ENCODE results near the gene PEX16. TPM values are rescaled to one million over a fixed set of nuclear protein-coding genes. Genes with fewer than 3 reads are reported as not detected.
"Not testable (repeated sequence)": the region's sequence is repeated elsewhere in the genome, so short reads cannot be mapped to it uniquely, and the experiment has no call there.

The PEX16 gene
- total RNA-seq, 1 experiment from 2014 or later, result 28.1 TPM

DNA sequence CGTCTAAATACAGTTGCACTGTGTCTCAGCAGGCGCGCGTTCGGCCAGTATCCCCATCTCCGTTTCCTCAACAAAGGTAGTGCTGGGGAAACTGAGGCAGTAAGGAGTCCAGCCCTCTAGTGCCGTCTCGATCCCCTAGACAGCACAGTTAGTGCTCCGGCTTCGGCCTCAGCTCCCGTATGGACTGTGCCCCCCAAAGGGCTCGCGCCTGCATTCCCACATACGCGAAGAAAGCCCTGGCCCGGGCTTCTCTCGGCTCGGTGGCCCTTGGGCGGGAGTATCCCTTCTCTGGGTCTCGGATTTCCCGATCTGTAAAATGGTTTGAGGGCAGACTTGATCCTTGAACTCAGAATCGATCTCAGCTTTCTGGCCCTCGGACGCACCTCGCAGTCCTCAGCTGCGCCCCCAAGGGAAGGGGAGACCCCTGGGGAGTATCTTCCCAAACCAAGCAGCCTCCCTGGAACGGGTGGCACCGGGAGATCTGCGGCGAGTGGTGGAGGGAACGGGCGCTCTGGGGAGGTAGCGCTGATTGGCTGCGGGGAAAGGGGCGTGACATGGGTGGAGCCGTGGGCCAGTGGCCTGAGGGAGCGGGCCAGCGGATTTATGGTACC, 759 bp upstream of the PEX16 start:
- DNase-seq (ENCODE audit: low read depth), result peak; percentile 53

DNA sequence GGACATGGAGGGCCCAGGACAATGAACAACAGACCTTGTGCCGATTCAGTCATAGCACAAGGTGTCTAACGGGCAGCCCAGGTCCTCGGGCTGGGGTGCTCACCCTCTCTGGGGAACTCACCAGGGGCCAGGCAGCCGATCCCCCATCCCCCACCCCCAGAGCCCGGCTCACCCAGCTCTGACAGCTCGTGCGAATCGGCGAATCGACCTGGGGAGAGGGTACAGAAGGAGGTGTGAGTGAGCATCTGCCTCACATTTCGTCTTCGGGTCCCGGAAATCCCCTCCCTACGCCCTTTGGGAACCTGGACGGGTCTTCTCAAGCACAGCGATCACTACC, 423 bp downstream of the PEX16 start:
- DNase-seq (ENCODE audit: low read depth), result no peak

DNA sequence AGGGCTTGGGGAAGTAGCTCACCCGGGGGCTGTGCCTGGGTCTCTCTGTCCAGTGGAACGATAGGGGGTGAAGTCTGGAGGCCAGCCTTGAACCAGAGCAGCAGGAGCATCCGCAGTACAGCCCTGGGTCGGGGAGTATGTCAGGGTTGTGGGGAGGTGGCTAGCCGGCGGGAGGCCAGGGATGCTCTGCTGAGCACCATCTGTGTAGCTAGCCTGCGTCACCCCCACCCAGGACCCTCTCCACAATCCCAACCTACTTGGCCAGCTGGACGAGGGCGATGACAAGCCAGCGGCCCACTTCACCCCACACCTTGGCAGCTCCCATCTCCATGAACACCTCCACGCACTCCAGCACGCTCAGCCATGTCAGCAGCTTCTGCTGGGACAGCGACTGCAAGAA, 2.2 kb downstream of the PEX16 start:
- DNase-seq (ENCODE audit: low read depth), result no peak

DNA sequence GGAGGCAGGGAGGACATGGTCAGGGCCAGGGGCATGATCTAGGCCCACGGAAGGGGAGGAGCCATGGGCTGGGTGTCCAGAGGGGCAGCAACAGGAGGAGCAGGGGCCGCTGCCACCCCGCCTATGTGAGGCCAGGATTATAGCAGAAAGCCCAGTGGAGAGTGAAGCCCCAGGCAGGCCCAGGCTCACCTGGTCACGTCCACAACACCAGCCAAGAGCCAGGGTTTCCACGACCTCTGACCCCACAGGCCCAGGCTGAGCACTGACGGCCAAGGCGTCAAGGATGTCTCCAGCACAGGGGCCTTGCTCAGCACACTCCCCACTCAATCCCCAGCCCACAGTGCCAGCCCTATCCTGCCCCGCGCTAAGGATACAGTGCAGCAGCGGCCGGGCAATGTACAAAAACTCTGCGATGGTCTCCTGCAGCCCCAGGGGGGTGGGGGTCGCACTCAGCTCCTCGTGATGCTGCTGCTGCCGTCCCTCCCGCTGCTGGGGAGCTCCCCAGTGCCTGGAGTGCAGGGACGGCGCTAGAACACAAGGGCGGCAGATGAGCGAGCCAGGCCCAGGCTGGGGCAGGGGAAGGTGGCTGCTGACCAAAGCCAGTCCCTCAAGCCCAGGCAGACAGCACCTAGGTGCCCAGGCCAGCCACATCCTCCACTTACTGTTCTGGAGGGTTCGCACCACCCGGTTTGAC, 3.6 kb downstream of the PEX16 start:
- DNase-seq (ENCODE audit: low read depth), result no peak

DNA sequence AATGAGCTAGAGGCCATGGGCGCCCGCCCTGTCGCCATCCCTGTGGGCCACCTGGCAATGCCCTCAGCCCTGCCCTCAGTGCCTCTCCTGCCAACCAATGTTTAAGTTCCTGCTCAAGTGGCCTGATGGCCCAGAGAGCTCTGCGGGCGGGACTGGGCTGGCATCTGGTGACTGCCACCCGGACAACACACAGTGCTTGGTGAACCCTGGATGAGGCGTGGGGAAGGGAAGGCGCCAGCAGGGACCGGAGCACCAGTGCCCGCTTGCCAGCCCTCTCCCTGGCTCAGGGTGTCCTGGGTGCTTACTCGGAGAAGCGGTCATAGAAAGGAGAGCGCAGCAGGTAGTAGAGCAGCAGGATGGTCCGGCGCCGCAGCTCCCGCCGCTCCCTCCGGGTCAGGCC, 4.2 kb downstream of the PEX16 start:
- no peak for DNase-seq (ENCODE audit: low read depth)

DNA sequence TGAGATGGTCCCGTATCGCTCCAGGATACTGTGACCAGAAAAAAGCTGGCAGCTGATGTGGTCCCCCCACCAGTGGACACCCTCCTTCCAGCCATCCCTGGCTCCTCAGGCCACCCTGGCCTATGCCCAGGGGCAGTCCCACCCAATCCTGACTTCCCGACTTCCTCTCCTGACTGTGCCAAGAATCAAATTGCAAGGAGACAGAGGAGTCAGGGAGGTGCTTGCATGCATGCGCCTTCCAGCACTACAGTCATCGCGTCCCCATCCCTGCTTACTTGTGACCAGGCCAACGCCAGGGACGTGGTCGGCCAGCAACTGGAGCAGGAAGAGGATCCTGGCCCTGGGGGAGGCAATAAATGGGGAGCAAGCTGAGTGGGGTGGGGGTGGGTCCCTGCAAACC, 7.1 kb downstream of the PEX16 start:
- no peak for DNase-seq (ENCODE audit: low read depth)

DNA sequence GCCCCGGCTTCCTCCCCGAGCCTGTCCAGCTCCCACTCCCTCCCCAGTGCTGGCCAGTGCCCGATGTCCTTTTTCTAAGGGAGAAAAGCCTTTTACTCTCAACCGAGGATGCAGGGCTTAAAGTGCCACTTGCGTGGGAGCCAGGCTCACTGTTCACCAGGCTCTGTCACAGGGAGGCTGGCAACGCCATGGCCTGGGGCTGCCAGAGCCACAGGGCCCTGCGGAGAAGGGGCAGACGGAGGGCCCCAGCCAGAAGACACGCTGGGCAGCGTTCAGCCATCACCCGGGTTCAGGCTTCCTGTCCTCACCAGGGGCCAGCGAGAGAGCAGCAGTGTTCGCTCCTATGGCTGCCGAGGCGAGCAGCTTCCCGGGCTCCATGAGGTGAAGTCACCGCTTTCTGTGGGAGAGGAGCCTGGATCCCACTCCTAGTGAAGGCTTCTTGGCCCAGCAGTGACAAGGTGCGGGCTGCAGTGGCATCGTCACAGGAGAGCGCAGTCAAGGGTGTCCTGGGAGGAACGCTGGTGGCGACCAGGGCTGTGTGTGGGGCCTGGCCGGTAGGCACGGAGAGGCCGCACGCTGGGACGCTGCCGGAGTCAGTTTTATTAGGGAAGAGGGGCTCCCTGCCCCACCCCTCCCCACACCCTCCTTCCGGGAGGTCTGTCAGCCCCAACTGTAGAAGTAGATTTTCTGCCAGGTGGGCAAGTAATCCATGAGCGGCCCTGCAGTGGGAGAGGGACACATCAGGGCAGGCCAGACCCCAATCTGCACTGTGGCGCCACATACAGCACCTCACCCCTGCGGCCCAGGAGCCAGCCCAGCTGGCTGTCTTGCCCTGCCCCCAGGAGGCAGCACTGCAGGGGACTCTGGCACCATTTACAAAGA, 7.8 kb downstream of the PEX16 start:
- no peak for DNase-seq (ENCODE audit: low read depth)

DNA sequence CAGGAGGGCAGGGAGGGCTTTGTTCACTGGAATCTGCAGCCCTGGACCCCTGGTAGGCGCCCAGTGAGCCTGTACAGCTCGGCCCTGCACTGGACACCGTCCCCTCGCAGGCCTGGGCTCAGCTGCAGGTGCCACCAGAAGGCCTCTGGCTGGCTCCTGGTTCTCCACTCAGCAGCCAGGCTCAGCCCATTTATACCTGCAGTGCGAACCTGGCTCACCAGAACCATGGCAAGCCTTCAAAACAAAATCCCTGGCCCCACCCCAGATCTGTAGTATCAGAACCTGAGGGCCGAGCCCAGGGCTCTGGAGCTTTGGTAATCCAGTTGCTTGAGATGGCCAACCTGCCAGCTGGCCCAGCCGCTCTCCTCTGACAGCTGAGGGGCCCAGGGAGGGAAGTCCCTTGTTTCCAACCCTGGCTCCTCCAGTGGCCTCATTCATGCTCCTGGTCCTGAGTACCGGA, 9.7 kb downstream of the PEX16 start:
- DNase-seq (ENCODE audit: low read depth), result no peak

DNA sequence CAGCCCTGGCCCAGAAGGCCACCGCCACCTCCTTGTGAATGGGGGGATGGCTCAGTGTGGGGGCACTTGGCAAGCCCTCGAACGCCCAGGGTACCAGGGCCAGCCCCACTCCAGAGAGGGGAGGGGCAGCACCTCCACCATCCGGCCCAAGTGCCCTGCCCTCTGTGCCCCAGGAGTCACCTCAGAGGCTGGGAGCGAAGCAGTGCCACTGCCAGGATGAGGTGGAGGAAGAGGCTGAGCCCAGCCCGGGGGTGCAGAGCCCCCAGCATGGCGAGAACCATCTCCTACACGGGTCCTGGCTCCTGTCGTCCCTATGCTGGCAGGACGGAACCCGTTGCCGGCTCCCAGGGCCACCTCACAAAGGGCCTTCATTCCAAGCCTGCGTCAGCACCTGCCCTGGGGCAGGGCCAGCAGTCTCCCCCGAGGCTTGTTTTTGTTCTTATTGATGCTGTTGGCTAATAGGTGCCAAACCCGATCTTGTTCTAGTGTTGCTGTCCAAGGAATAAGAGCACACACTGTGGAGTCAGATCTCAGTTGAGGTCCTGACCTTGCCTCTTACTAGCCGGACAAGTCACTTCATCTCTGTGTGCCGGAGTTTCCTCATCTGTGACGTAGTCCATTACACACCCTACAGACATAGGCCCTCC, 10.6 kb downstream of the PEX16 start, which contains the start of gene FREY1:
TSS of gene FREY1 (minus strand) at position 307 of the 647 bp plus-strand sequence. CDS start at position 281, 26 bp downstream.
- DNase-seq (ENCODE audit: low read depth), result no peak

DNA sequence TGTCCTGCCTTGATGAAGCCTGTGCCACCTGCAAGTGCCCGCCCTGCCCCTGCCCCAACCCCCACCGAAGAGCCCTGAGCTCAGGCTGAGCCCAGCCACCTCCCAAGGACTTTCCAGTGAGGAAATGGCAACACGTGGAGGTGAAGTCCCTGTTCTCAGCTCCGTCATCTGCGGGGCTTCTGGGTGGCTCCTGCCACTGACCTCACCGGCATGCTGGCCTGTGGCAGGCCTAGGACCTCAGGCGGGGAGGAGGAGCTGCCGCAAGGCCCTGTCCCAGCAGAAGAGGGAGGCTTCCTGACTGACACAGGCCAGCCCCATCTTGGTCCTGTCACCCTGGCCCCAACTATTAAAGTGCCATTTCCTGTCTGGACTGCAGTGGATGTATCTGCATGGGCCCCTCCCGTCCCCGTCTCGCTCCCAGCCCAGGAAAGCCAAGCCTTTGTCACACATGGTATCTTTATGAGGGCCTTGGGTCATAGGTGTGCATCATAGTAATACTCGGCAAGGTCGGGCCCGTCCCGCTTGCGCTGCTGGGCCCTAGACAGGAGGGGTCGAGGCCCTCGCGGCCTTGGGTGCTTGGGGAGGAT, 11.5 kb downstream of the PEX16 start:
- DNase-seq (ENCODE audit: low read depth), result no peak

DNA sequence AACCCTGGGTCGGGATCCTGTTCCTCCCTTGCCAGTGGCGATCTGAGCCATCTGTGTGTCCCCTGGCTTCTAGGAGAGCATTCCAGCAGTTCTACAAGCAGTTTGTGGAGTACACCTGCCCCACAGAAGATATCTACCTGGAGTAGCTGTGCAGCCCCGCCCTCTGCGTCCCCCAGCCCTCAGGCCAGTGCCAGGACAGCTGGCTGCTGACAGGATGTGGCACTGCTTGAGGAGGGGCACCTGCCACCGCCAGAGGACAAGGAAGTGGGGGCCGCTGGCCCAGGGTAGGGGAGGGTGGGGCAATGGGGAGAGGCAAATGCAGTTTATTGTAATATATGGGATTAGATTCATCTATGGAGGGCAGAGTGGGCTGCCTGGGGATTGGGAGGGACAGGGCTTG, 12.1 kb downstream of the PEX16 start:
- not testable (repeated sequence) for DNase-seq (ENCODE audit: low read depth)

DNA sequence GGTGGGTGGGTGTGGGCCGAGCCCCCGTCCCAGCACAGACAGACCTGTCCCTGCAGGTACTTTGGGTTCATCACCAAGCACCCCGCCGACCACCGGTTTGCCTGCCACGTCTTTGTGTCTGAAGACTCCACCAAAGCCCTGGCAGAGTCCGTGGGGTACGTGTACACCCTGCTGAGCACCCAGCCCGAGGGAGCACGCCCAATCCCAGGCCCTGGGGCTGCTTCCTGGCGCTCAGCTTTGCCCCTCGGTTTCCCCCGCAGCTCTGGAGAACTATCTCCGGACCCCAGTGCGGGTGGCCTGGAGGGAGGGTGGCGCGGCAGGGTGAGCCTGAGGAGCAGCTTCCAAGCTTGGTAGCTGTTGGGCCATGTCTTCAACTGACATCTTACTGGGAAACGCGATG, 12.6 kb downstream of the PEX16 start:
- DNase-seq (ENCODE audit: low read depth), result no peak

DNA sequence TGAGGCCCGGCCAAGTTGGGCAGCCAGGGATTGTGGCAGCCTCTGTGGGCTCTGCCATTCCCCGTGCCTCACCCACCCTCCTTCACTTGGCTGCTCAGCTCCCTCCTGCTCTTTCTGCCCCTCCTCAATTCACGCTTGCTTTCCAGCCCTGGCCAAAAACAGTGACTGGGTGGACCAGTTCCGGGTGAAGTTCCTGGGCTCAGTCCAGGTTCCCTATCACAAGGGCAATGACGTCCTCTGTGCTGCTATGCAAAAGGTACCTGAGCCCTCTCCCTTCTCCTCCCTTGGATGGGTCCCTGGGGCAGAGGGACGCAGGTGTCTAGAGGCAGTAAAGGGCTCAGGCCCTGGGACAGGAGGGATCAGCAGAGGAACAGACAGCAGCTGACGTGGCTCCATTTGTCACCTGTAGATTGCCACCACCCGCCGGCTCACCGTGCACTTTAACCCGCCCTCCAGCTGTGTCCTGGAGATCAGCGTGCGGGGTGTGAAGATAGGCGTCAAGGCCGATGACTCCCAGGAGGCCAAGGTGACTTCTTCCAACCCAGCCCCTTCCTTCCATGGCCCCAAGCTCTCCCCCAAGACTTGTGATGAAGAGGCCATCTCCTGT, 13.3 kb downstream of the PEX16 start:
- DNase-seq (ENCODE audit: low read depth), result no peak

DNA sequence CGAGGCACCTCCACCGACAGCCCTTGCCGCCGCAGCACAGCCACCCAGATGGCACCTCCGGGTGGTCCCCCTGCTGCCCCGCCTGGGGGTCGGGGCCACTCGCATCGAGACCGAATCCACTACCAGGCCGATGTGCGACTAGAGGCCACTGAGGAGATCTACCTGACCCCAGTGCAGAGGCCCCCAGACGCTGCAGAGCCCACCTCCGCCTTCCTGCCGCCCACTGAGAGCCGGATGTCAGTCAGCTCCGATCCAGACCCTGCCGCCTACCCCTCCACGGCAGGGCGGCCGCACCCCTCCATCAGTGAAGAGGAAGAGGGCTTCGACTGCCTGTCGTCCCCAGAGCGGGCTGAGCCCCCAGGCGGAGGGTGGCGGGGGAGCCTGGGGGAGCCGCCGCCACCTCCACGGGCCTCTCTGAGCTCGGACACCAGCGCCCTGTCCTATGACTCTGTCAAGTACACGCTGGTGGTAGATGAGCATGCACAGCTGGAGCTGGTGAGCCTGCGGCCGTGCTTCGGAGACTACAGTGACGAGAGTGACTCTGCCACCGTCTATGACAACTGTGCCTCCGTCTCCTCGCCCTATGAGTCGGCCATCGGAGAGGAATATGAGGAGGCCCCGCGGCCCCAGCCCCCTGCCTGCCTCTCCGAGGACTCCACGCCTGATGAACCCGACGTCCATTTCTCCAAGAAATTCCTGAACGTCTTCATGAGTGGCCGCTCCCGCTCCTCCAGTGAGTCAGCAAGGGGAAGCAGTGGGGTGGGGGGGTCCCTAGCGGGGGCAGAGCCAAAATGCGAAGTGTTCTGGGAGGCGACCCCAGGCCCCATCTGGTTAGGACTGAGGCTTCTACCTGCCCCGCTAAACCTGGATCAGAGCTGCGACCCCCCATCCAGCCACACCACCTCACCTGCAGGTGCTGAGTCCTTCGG, 15.0 kb downstream of the PEX16 start:
- no peak for DNase-seq (ENCODE audit: low read depth)

DNA sequence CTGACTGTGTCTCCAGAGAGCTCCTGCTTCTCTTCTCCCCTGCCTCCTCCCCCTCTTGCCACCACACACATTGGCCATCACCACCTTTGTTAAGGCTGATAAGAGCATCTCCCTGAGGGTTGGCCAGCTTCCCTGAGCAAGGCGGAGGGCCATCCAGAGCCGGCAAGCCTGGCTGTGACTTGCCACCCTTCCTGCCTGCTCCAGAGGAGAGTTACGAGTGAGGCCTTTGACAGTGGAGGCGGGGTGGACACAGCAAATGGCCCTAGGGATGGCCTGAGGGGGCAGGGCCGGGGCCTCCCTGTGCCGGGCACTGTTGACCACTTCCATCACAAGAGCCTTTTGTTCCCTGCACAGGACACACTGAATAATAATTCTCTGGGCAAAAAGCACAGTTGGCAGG, 16.1 kb downstream of the PEX16 start:
- no peak for DNase-seq (ENCODE audit: low read depth)

DNA sequence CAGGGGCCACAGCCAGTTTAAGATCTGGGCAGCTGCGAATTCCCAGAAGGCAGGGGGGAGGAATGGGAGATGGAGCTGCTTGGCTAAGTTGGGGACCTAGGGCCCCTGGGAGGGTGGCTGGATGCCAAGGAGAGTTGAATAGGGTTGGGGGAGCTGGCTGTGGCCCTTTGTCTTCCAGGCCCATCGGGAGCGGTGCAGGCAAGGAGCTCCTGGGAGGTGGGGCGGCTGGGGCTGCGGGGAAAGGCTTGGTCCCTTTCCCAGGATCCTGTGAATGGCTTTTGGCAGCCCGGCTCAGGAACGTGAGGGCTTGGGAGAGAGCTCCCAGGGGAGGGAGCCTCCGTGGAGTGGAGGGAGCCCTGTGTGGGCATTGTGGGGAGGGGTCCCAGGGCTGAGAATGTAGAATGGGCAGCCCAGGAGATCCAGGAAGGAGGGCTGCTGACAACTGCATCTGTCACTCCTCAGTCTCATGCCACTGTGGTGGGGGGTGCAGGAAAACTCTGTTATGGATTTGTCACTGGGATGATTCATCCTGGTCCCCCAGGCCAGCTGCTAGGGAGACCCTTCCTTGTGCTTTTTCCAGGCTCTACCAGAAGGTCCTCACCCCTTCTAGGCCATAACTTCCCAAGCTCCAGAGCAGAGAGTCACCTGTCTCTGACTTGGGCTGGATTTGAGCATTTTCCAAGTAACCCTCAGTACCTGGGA, 16.6 kb downstream of the PEX16 start:
- no peak for DNase-seq (ENCODE audit: low read depth)

DNA sequence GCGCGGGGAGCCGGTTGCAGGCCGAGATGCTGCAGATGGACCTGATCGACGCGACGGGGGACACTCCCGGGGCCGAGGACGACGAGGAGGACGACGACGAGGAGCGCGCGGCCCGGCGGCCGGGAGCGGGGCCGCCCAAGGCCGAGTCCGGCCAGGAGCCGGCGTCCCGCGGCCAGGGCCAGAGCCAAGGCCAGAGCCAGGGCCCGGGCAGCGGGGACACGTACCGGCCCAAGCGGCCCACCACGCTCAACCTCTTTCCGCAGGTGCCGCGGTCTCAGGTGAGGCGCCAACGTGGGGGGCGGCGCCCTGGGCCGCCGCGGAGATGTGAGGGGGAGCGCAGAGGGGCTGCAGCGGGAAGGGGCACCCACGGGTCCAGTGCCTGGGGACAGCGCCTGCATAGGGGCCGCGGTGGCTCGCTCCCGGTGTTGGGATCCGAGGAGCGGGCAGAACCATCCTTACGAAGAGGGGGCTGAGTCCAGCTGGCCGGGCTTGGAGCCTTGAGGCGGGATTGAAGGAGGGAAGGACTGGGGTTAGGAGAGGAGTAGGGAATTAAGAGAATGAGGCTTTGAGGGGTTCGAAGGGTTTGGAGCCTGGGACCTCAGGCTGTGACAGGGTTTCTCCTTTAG, 17.4 kb downstream of the PEX16 start:
- not testable (repeated sequence) for DNase-seq (ENCODE audit: low read depth)

DNA sequence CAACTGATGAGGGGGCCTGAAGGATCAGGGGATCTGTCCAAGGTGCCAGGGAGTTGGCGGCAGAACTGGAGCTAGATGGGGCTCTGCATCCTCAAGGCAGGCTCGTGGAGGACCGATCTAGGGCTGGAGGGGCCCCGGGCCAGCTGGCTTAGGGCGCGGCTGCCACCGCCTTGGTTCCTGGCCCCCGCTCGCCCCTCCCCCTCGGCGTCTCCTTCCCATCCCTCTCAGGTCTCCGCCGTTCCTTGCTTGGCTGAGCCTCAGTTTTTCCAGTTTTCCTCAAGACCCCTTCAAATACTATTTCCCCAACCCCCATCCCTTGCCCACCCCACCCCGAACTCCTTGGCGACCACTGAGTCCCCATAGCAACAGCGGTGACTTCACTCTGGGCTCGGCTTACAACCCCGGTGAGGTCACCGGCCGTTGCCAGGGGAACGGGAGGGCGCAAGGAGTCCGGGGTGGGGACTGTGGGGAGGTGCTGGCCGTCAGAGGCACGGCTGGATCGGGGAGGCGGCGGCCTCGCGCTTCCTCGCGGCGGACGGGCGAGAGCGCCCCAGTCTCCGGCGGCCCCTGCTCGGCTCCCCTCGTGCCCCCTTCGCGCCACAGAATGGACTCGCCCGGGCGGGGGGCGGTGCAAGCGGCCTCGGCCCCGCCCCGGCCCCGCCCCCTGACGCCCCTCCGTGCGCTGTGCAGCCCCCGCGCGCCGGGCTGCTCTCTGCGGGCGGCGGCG, 18.1 kb downstream of the PEX16 start:
- DNase-seq (ENCODE audit: low read depth), result peak; percentile 82
